Suprapubic skin (tissue), 4 donors: ENCODE data around the gene POC1A.

Experiments
- EP300 ChIP-seq: sonication (generic); formaldehyde crosslinking; IDR thresholded peaks from one replicate; pipeline ENCODE4 v1.6.1; 2017; ENCODE audit warnings: antibody characterized with exemption
- POLR2AphosphoS5 ChIP-seq, 3 donors: sonication (generic); formaldehyde crosslinking; IDR thresholded peaks; one replicate each; pipeline ENCODE4 v1.6.1; 2017; ENCODE audit warnings: antibody characterized with exemption in 3 of 3
- TF ChIP-seq, protein P1 (sequence below), 2 donors: fragments of 200-600 bp in 1 of 2; fragments of 450-650 bp in 1 of 2; sonication (generic) in 1 of 2; IDR thresholded peaks; one replicate each; pipeline ENCODE4 v1.5.1; 2016 to 2019; ENCODE audit warnings: antibody characterized with exemption in 2 of 2, mild to moderate bottlenecking in 1 of 2, moderate library complexity in 1 of 2

DNA sequence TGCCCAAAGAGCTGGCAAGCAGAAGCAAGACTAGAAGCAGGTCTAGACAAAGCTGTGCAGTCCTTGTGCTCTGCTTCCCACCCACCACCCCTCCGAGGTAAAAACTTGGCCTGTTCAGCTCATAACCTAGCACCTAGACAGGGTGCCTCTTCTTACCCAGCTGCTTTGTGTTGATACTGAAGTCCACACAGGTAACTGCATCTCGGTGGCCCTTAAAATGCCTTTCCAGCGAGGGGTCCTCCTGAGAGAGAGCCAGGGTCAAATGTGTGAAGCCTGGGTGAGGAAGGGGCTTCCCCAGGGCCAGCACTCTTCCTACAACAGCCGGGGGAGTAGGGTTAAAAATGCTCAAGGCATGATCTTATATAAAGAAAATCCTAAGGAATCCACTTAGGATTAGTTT lies 3.4 kb downstream of the POC1A start:
- TF ChIP-seq, protein P1, sequence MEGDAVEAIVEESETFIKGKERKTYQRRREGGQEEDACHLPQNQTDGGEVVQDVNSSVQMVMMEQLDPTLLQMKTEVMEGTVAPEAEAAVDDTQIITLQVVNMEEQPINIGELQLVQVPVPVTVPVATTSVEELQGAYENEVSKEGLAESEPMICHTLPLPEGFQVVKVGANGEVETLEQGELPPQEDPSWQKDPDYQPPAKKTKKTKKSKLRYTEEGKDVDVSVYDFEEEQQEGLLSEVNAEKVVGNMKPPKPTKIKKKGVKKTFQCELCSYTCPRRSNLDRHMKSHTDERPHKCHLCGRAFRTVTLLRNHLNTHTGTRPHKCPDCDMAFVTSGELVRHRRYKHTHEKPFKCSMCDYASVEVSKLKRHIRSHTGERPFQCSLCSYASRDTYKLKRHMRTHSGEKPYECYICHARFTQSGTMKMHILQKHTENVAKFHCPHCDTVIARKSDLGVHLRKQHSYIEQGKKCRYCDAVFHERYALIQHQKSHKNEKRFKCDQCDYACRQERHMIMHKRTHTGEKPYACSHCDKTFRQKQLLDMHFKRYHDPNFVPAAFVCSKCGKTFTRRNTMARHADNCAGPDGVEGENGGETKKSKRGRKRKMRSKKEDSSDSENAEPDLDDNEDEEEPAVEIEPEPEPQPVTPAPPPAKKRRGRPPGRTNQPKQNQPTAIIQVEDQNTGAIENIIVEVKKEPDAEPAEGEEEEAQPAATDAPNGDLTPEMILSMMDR (IDR thresholded peaks at IDR 0.05), result no peak
- TF ChIP-seq EP300 (no peak), POLR2AphosphoS5 (IDR thresholded peaks at IDR 0.05) (no peak)
